GM18520 (cell line): ENCODE results near the gene MFGE8.

Experiments
- ATAC-seq: cut with Tn5 transposase; IDR thresholded peaks from one replicate; pipeline ENCODE4 v1.9.1; 2021; ENCODE audit not compliant: unreplicated experiment

The MFGE8 gene

DNA sequence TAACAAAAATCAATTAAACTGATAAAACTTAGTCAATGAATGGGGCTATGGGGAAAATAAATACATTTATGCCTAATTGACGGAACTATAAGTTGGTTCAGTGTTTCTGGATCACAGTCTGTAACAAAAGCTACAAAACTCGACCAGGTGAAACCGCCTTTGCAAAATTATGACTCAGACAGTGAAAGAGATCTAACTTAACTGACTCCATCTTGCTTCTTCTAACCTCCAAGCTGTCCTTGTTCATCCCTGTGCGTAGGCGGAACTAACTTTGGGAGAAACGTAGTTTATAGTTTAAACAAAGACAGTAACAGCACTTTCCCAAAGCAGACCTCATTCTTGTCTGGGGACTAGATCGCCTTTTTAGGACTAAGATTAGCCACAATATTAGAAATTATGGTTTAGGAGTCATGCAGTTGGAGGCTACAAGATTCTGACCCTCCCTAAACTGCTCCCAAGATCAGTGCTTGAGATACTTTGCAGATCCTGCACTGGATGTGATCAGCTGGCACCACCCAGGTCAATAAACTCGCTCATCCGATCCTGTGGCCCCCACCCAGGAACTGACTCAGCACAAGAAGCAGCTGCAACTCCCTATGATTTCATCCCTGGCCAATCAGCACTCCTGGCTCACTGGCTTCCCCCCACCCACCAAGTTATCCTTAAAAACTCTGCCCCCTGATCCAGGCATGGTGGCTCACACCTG is 7.2 kb upstream of the MFGE8 start:
- ATAC-seq, result no peak

DNA sequence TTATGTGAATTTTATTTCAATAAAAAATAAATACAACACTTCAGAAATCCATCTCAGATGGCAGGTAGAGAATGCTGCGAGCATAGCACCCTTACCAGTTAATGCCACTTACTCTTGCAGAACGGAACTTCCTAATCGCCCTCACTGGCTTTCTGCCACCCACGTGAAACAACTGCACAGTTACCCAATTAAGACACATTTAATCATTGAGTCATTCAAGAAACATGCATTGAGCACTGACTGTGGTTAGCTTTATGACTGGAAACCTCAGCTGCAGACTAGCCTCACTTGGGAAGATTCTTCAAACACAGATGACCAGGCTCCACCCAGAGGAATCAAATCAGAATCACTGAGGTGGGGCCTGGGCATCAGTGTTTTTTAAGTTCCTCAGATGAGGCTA is 5.6 kb upstream of the MFGE8 start:
- ATAC-seq, result peak; percentile 51

DNA sequence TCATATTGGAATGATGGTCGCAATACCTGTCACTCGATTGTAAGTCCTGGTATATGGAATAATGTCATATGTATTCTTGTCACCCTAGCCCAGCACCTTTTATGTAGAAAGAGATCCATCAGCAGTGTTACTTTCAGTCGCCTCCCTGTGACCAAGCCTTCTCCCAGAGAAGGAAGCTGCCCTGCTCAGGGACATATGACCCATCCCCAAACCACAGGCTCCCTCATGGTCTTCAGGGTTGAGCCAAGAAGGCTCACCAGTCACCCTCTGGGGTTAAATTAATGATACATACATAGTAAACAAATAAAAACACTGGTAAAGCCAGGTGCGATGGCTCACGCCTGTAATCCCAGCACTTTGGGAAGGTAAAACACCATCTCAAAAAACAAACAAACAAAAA is 4.6 kb upstream of the MFGE8 start:
- ATAC-seq, result no peak

DNA sequence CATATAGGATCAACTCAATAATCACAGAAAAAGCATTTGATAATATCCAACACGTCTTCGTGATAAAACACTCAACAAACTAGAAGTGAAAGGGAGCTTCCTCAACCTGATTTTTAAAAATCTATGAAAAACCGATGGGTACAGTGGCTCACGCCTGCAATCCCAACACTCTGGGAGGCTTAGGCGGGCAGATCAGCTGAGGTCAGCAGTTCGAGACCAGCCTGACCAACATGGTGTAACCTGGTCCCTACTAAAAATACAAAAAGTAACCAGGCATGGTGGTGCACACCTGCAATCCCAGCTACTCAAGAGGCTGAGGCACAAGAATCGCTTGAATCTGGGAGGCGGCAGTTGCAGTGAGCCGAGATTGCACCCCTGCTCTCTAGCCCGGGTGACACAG is 2.2 kb upstream of the MFGE8 start:
- no peak for ATAC-seq

DNA sequence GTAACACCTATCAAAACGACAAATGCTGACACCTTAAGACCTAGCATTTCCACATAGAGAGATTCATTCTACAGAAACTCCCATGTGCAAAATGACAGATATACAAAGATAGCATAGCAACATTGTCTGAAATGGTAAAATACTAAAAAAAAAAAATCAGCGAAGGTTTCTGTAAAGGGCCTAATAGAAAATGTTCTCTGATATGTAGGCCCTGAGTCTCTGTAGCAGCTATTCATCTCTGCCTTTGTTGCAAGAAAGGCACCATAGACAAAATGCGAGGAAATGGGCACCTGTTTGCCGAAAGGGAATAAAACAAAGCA is 631 bp upstream of the MFGE8 start:
- no peak for ATAC-seq

DNA sequence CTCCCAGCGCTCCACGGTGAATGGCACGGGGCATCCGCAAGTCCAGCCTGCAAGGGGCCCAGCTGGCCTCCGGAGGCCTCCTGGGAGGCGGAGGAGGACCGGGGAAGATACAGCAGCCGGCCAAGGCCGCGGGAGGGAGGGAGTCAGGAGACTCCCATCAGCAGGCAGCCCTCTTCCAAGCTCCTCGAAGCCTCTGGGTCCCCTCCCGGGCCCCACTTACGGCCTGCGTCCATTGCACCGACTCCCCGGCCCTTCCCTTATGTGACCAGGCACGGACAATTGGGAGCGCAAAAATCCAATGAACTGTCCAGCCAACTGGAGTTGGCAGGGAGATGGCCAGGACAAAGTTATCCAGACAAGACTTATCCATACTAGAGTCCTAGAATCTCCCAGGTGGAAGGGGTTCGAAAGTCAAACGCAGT is 668 bp downstream of the MFGE8 start:
- no peak for ATAC-seq

DNA sequence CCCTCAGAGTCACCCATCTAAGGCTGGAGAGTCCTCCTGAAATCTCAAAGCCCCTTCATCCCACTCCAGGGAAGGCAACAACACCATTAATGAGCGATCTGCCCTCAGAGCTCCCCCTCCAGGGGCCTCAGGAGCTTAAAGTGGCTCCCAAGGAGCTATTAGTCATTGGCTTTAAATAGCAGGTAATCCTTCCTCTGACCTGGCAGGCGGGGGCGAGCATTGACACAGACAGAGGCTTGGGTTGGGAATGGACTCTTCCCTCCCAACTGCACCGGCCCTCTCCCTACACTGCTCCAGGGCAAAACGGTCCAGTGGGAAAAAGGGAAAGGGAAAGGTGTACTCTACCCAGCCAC is 1.4 kb downstream of the MFGE8 start:
- no peak for ATAC-seq

DNA sequence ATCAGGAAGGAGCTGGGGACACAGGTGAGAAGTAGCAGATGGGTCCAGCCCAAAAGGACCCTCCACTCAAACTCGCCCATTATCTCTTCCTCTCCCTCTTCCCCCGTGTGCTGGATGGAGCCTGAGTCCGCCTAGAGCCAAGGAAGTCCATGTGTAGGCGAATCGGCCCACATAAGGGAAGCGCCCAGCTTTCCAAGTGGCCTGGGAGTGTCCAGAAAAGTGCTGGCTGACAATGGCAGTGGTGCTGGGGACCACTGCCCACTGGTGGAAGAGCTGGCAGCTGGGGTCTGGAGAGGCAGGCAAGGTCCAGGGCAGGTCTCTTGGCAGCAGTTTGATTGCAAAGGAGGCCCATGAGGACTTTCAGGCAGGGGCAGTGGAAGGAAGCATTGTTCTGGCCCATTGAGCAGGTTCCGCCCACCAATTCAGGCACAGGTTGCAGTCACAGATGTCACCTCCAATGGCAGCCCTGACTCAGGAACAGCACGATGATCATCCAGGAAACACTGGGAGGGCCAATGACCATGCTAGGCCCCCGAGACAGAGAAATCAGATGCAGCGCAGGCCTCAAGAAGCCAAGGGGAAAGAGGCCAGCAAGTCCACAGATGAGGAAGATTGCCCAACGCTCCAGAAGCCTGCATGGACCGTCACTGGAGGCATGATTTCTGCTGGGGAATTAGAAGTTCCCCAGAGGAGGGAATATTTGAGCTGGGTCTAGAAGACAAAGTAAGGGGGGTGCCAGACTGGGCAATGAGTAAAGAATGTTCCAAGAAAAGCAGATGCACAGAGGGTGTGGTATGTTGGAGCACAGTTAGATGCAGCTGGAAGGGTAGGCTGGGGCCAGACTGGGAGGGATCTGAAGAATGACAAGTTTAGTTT is 3.0 kb downstream of the MFGE8 start:
- no peak for ATAC-seq

DNA sequence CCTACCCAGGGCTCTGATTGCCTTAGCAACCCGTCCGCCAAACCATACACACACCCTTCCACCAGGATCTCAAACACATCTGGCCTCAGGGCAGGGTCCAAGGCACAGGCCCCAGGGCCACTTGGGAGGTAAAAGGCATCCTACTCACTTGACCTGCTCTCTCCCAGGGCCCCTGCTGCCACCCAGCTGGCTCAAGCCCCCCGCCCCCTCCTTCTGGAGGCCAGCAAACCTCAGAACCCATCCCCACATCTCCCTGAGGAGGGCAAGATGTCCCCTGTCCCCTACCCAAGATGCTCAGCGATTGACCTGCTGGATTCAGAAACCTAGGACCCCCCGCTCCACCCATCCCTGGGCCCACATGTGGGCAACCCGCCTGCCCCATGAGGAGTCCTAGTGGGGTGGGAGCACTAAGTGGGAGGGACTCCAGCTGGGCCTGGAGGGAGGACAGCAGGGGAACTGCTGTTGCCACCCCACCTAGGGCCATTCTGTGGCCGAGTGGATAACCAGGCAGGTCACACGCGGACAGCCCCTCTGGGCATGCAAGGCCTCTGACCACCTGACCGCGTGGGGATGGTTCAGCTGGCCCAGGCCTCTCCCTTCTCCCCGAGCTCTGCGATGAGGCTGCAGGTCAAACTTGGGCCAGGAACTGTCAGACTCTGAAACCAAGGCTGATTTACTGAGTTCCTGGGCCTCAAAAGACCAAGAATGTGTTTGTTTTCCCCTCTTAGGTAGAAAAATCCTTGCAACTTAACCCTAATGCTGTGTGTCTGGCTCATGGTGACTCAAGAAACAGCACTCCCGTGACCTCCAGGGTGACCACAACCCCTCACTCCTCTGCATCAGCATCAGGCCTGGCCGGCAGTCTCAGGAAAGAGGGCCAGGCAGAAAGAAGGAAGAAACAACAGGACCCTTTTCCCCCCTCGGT is 4.2 kb downstream of the MFGE8 start:
- no peak for ATAC-seq

DNA sequence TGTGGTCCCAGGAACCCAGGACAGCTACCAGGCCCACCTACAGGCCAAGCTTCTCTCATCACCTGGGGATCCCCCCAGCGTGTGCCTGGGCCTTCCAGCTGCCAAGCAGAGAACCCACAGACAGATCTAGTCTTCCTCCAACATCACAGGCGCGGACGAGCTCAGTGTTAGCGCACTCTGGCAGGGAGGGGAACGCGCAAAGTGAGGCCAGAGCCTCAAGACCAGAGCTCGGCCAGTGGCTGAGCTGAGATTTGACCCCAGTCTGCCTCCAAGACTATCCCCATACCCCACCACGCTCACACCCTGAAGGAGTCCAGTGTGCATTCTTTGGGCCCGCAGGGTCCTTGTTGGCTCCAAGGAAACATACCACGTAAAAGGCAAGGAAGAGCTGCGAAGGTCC is 5.1 kb downstream of the MFGE8 start:
- no peak for ATAC-seq

DNA sequence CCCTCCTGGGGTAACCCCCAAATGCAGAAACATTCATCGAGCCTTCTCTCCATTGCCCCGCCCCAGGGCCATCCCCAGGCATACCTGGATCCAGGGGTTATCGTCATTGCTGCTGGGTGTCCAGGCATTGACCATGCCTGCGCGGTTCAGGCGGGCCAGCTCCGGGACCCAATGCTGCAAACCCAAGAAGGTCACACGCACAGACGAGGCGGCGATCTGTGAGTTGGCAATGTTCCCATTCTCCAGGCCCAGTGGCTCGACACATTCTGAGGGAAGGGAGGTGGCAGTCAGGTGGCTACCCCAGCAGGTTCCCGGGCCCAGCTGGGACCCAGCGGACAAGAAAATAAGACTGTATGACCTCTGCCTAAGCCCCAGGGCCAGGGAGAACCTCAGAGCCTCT is 6.1 kb downstream of the MFGE8 start:
- no peak for ATAC-seq

DNA sequence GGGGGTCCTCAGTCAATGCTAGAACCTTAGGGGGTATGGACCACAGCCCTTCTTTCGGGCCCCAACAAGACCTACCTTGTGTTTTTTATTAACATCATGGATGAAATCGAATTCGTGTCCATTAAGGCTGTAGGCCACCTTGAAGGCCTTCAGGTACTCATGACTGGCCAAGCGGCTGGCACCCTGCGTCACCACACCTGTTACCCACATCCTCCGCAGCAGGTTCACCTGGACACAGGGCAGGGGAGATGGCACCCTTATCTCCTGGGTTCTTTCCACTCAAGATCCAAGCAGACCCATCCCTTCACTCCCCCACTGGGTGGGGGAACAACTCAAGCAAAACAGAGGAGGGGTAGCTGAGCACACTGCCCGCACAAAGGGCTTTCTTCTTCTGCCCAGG is 6.6 kb downstream of the MFGE8 start:
- ATAC-seq, result no peak

DNA sequence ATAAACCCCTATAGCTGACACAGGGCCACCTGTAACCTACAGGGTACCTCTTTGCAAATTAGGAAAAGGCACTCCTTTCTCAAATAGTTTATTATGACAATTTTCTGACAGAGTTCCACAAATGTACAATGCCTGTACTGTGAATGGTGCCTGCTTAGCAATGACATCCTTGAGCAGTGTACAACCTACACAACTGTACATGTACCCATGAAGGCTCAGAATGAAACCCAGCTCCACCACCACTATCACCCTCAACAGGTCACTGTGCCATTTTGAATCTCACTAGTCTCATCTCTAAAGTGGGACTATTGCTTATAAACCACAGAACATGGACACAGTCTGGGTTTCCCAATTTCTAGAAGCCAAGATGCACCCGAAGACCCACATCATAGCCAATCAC is 7.0 kb downstream of the MFGE8 start:
- ATAC-seq, result no peak

DNA sequence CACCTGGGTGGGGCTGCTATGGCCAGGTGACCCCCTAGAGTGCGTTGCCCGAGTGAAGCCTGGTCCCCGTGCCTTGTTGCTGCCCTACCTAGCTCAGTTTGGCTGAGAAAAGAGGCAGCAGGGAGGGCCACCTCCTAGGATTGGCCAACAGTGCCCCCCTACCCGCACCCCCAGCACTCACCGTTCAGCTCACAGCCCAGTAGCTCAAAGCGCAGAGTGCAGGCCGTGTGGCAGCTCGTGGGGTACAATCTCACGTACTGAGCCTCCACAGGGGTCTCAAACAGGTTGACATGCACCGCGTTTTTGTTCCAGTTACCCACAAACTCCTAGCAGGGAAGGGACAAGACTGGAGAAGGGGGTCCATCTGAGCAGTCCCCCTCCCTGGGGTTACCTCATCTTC is 7.6 kb downstream of the MFGE8 start:
- ATAC-seq, result no peak

DNA sequence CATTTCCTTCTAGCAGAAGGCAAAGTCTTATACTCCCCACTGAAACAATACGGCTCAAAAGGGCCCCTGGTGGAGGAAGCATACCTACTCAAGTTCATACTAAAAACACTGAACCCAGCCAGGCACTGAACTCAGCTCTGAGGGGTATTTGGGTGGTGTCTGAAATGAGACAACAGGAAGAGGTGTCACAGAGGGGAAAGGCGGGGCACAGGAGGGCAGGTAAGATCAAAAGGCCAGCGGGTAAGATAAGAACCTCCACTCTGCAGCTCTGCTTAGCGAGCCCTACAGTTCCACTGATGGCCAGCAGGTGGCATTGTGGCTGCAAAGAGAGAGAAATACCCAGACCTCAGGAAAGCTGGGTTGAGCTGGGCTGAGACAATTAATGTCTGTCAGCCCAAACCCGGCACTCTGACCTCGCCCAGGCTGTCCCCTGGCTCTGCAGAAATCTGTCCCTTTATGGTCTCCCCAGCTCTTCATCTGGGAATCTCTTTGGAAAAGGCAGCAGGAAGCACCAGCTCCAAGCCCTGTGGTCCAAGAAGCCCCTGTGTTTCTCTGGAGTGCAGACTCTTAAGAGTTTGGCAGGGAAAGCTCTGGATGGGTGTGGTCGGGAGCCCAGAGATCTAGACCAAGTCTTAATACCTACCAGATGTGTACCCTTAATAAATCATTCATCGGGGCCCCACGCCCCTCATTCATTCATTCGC is 8.4 kb downstream of the MFGE8 start:
- ATAC-seq, result peak; percentile 46

DNA sequence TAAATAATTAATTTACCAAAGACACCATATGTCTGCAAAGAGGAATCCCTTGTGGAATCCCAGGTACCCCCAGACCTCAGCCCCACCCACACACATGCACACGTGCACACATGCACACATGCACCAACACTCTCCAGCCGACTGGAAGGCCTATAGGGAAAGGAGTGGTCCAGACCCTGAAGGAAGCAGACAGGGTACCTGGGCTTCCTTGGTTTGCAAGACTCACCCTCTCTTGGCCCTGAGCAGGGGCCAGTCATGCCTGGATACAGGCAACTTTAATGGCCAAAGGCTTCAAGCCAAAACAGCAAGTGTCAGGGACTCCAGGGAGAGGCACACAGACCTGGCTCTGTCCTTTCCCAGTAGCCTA is 8.9 kb downstream of the MFGE8 start:
- ATAC-seq, result no peak

DNA sequence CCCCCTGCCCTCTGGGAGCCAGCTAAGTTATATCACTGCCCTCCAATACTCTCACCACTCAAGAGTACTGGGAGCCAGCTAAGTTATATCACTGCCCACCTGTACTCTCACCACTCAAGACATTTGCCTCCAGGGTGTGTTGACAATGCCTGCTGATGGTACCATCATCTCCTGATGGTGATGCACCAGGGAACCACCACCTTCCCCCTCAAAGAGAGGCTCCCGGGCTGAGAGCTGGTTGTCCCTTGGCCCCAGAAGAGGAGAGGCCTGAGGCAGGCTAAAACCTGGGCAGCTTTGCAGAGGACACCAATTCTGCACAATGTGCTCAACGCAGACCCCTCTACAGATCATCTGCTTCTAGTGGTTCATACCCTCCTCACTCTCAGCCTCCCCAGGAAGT is 10.3 kb downstream of the MFGE8 start:
- ATAC-seq, result no peak

DNA sequence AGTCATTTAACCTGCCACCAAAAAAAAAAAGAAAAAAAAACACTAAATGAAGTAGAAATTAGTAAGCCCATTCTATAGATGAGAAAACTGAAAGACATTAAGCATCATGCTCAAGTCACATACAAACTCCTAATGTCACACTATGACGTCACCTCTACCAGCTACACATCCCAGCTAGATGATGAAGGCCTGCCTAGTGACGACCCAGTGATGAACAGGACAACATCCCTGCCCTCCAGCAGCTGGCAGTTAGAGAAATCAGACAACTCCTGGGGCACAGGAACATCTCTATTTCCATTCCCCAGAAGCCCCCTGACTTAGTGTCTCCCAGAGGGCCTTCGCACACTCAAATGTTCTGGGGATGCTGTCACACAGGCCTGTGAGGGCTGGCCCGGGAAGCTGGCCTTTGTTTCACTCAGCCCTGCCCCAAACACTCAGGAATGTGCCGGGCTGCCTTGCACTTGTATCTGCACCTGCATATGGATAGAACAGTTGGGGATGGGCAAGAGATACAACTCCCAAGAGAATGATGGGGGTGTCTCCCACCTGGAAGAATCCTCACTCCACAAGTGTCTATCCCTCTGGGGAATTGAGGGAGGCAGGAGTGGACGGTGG is 10.9 kb downstream of the MFGE8 start:
- ATAC-seq, result no peak

DNA sequence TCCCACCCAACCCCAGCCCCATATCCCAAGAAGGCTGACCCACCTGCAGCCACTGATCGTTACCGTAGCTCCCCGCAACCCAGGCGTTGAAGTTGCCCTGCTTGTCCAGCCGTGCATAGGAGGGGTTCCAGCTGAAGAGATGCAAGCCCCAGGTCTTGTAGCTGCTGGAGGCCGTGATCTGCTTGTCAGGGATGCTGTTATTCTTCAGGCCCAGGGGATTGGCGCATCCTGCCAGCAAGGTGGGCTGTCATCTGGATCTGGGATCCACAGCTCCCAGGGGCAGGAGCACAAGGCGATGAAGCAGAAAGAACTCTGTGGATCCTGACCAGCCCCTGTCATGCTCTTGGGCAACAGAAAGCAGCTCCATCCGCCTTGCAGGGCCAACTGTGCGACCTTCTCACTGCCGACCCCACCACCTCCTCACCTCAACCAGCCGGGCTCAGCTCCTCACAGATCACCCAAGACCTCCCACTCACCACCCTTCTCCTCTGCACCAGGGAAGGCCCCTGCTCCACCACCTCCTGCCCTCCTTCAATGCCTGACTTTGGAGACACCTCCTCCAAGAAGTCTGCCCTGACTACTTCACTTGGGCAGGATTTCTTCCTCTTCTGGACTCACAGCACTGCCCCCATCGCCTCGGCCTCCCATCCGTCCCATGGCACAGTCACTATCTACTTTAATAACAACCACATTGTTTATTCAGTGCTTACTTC is 11.5 kb downstream of the MFGE8 start:
- ATAC-seq, result no peak

DNA sequence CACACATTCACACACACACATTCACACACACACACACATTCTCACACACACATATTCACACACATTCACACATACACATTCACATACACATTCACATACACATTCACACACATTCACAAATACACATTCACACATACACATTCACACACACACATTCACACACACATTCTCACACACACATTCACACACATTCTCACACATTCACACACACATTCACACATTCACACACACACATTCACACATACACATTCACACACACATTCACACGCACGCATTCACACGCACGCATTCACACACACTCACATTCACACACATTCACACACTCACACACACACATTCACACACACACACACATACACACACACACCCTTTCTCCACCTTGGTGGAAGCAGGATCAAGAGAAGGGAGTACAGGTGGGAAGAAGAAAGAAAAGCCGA is 12.2 kb downstream of the MFGE8 start:
- no peak for ATAC-seq
